Heart left ventricle (tissue), 16 donors: ENCODE measurements around the gene NUTF2. TPM values are rescaled to one million over a fixed set of nuclear protein-coding genes. Genes with fewer than 3 reads are reported as not detected.

Source experiments
- ATAC-seq, 4 donors: fragments of 200-7000 bp; cut with Tn5 transposase; one replicate each; pipeline ENCODE4 v1.9.1; 2020 to 2022; ENCODE audit warnings: moderate library complexity in 4 of 4, mild to moderate bottlenecking in 3 of 4, moderate number of reproducible peaks in 1 of 4
- DNase-seq, 5 donors: peaks; one replicate each; pipeline ENCODE4 v3.0.0-alpha.2; 2020
- H3K27ac ChIP-seq, 12 donors: fragments of 200-600 bp; sonication (generic) in 4 of 12; one replicate each; pipeline versions ENCODE4 v1.5.0 to v1.8.0; 2016 to 2022; ENCODE audit warnings: mild to moderate bottlenecking in 2 of 12
- H3K27me3 ChIP-seq, 9 donors: fragments of 200-600 bp; sonication (generic) in 2 of 9; one replicate each; pipeline versions ENCODE4 v1.5.1 to v1.8.0; 2016 to 2022; ENCODE audit warnings: mild to moderate bottlenecking in 3 of 9
- H3K36me3 ChIP-seq, 9 donors: fragments of 200-600 bp; sonication (generic) in 2 of 9; one replicate each; pipeline versions ENCODE4 v1.5.0 to v1.8.0; 2018 to 2022; ENCODE audit warnings: mild to moderate bottlenecking in 2 of 9
- H3K4me1 ChIP-seq, 12 donors: fragments of 200-600 bp; sonication (generic) in 4 of 12; one replicate each; pipeline versions ENCODE4 v1.5.0 to v1.8.0; 2016 to 2022; ENCODE audit warnings: mild to moderate bottlenecking in 3 of 12
- H3K4me3 ChIP-seq, 12 donors: fragments of 200-600 bp; sonication (generic) in 4 of 12; one replicate each; pipeline versions ENCODE4 v1.5.0 to v1.8.0; 2017 to 2022; ENCODE audit warnings: mild to moderate bottlenecking in 9 of 12, moderate library complexity in 4 of 12
- H3K9me3 ChIP-seq, 12 donors: fragments of 200-600 bp; sonication (generic) in 4 of 12; one replicate each; pipeline versions ENCODE4 v1.5.0 to v1.8.0; 2016 to 2022; ENCODE audit warnings: mild to moderate bottlenecking in 1 of 12
- POLR2A ChIP-seq, 2 donors: fragments of 450-650 bp; IDR thresholded peaks; one replicate each; pipeline ENCODE4 v1.6.1; 2017; ENCODE audit warnings: antibody characterized with exemption in 2 of 2, mild to moderate bottlenecking in 2 of 2, moderate library complexity in 2 of 2
- WGBS, 4 donors: extraction: QIAGEN DNeasy Blood & Tissue Kit in 2 of 4; methylation state at CpG; one replicate each; pipeline versions ENCODE4 v1.1.5 to v1.1.7; 2013 to 2018; 5-methylcytosine and 5-hydroxymethylcytosine counted together
- intact Hi-C, 10 donors: fragments of 100-400 bp; cut with DNase I; formaldehyde crosslinking; loops; one replicate each; pipeline versions ENCODE4 v1.11.1 to v1.14.2; 2022
- polyA plus RNA-seq, 2 donors: library from polyadenylated mRNA; stranded (reverse); fragments of 200-250 nt; gene quantifications; one replicate each; pipeline ENCODE4 v1.2.3, GENCODE V29; 2013
- total RNA-seq, 9 donors: library from RNA; depleted of rRNA in 2 of 9; stranded (reverse); fragments of >200 nt in 2 of 9; fragmentation: NEBNext Ultra II Directional in 3 of 9; extraction: Animal tissue kit (Norgen Biotek cat#: 25700) in 3 of 9; gene quantifications; one replicate each; pipeline versions ENCODE4 v1.1.0 to v1.2.4, GENCODE V29; 2016 to 2023
- TF ChIP-seq, protein P1 (sequence below), 12 donors: fragments of 200-600 bp; sonication (generic) in 4 of 12; IDR thresholded peaks; one replicate each; pipeline versions ENCODE4 v1.5.0 to v1.8.0; 2018 to 2022; ENCODE audit warnings: antibody characterized with exemption in 12 of 12, mild to moderate bottlenecking in 5 of 12
- donor health status: ischemic (EF 13 %, LVEDD 7.1; RV severe dilation, severe dysfunction).
- donor health status: healthy with polysubstance abuse.
- donor health status: DM: no; HTN: yes; CAD: no.
- donor health status: DM: no; HTN: no; CAD: no.
- donor health status: ischemic (EF 25% LVEDD 6.9; RV normal size, moderate dysfunction).
- donor health status: ischemic (EF 25% LVEDD 5.7; RV mildly dilated, moderate dysfunction).
- donor health status: healthy.
- donor health status: DM: yes; HTN: yes; CAD: no.
- donor health status: ischemic (EF 35%, LVEDD 5.7; RV mildly dilated, moderate dysfunction).
- donor health status: nonischemic (EF 11% LVEDD 7.7; RV severe dilation, severe dysfunction).
- donor health status: DM: yes; HTN: yes; CAD: no.
- donor health status: PGD.
- donor health status: ischemic (EF 29% LVEDD 5.4; RV normal size, mild dysfunction).
- donor health status: nonischemic (EF 23%, LVEDD 6.1; RV moderate dilation, normal function).

The NUTF2 gene
- total and polyA plus RNA-seq, 11 donors: 66.5 to 191 (median 93.9) TPM

DNA sequence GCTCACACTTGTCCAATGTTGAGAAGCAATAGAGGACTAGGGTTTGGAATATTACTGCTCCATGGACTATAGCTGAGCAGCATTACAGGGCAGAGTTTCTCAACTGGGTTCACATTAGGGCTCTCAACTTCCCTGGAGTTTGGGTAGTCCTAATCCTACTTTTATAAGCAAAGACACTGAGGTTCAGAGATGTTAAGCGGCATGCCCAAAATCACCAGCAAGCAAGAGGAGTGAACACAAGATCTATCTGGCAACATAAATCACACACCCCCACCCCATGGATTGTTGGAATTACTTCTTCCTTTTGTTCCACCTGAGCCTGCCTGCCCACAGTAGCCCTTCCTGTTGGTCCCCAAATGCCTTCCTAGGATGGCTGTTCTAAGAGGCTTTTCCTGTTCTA, 34.8 kb upstream of the NUTF2 start:
- 90 to 100% (median 95%) methylated on average over 1 of the region's 1 CpG for WGBS, 4 donors
- Histone ChIP-seq H3K27me3 (no peaks in the 10 kb centered on the region), H3K4me3 (no peak overlapping the region), H3K27ac (no peak overlapping the region), H3K36me3 (no peaks in the 10 kb centered on the region), H3K9me3 (no peaks in the 10 kb centered on the region), H3K4me1 (peaks cover 0 to 12% (median 5%) of the 10 kb centered on the region in 12 donors)
- intact Hi-C loops: loop anchor here in 4 of 10 donors (5.0 to 10.0 kb wide), 5 partner anchors 140 to 413 kb away; no protein-coding TSS in a partner anchor
- no peak for ATAC-seq
- TF ChIP-seq, protein P1, sequence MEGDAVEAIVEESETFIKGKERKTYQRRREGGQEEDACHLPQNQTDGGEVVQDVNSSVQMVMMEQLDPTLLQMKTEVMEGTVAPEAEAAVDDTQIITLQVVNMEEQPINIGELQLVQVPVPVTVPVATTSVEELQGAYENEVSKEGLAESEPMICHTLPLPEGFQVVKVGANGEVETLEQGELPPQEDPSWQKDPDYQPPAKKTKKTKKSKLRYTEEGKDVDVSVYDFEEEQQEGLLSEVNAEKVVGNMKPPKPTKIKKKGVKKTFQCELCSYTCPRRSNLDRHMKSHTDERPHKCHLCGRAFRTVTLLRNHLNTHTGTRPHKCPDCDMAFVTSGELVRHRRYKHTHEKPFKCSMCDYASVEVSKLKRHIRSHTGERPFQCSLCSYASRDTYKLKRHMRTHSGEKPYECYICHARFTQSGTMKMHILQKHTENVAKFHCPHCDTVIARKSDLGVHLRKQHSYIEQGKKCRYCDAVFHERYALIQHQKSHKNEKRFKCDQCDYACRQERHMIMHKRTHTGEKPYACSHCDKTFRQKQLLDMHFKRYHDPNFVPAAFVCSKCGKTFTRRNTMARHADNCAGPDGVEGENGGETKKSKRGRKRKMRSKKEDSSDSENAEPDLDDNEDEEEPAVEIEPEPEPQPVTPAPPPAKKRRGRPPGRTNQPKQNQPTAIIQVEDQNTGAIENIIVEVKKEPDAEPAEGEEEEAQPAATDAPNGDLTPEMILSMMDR (IDR thresholded peaks at IDR 0.05): no peak
- no peak for TF ChIP-seq POLR2A (IDR thresholded peaks at IDR 0.05)
- no peak for DNase-seq

DNA sequence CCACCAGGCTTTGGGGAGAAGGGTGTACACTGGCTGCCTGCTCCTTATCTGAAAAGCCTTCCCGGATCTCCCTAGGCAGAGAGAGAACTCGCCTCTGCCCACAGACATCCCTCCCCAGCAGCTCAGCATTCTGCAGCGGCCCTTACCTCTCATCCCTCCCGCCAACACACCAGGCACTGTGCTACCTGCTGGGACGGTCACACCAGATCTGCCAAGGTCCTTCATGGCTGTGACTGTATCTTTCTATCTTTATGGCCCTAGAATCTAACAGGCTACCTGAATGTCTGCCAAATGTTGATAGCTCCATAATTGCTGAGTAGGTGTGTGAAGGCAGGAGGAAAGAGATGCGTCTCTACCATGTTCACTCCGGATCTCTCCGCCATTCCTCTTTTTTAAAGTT, 32.2 kb upstream of the NUTF2 start:
- ATAC-seq (no peak), DNase-seq (peak in 1 of 5 donors; percentile 31)
- Histone ChIP-seq H3K27ac (no peak overlapping the region), H3K9me3 (no peaks in the 10 kb centered on the region), H3K4me3 (no peak overlapping the region), H3K36me3 (no peaks in the 10 kb centered on the region), H3K4me1 (peaks cover 0 to 6% (median 0%) of the 10 kb centered on the region in 12 donors), H3K27me3 (no peaks in the 10 kb centered on the region)
- WGBS, 4 donors: 79 to 84% (median 84%) methylated on average over 8 of the region's 8 CpGs
- intact Hi-C loops: loop anchor here in 4 of 10 donors (5.0 to 10.0 kb wide), 5 partner anchors 142 to 410 kb away; no protein-coding TSS in a partner anchor
- TF ChIP-seq, protein P1 (IDR thresholded peaks at IDR 0.05): no peak
- TF ChIP-seq POLR2A (IDR thresholded peaks at IDR 0.05): no peak

DNA sequence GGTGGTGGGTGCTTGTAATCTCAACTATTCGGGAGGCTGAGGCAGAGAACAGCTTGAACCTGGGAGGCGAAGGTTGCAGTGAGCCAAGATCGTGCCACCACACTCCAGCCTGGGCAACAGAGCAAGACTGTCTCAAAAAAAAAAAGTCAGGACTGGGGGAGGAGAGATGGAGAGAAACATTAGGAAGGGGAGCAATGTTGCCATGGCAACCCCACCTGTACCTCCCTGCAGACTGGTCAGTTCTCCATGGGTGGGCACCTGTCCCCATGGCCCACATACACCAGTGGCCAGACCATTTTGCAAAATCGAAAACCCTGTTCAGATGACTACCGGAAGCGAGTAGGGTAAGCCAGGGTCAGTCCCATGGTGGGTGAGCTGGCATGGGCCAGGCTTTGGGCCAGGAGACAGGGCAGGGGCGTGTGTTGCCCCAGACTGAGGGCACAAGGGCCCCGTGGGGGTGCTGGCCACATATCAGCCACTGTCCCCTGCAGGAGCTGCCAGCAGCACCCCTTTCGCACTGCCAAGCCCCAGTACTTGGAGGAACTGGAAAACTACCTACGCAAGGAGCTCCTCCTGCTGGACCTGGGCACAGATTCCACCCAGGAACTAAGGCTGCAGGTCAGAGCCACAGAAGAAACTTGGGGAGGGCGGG, 26.0 kb upstream of the NUTF2 start:
- ATAC-seq: no peak
- H3K36me3 ChIP-seq: no peaks in the 10 kb centered on the region

DNA sequence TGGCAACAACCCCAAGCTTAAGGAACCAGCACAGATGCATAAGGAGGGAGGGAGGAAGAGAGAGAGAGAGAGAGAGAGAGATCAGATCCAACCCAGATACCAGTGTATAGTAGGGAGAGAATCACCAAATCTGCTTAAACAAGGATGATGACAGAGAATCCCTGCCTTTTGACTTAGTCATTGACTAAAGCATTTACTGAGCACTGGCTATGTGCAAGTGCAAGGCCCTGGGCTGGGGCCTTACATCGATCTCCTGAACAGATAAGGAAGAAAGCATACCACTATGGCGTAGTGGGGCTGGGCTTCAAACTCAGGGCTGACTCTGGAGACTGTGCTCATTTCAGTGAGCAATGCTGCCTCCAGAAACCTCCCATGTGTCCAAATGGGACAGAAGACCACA, 24.2 kb upstream of the NUTF2 start:
- H3K27me3 ChIP-seq: no peaks in the 10 kb centered on the region
- TF ChIP-seq, protein P1 (IDR thresholded peaks at IDR 0.05): no peak
- TF ChIP-seq POLR2A (IDR thresholded peaks at IDR 0.05): no peak
- H3K4me3 ChIP-seq: no peak overlapping the region
- 84 to 91% (median 86%) methylated on average over 2 of the region's 2 CpGs for WGBS, 4 donors
- H3K9me3 ChIP-seq: no peaks in the 10 kb centered on the region
- H3K36me3 ChIP-seq: peaks cover 0 to 11% (median 0%) of the 10 kb centered on the region in 9 donors
- DNase-seq (no peak), ATAC-seq (no peak)
- H3K4me1 ChIP-seq: no peaks in the 10 kb centered on the region
- intact Hi-C loops: no loop called here
- no peak overlapping the region for H3K27ac ChIP-seq

More for the DNA sequence above, 26.0 kb upstream of the NUTF2 start:
- no peaks in the 10 kb centered on the region for H3K9me3 ChIP-seq
- WGBS, 4 donors: 88 to 96% (median 94%) methylated on average over 11 of the region's 11 CpGs
- H3K4me3 ChIP-seq: no peak overlapping the region
- H3K27ac ChIP-seq: no peak overlapping the region
- intact Hi-C loops: no loop called here
- TF ChIP-seq POLR2A (IDR thresholded peaks at IDR 0.05): no peak
- TF ChIP-seq, protein P1 (IDR thresholded peaks at IDR 0.05): no peak
- H3K4me1 ChIP-seq: peaks cover 0 to 6% (median 0%) of the 10 kb centered on the region in 12 donors
- no peaks in the 10 kb centered on the region for H3K27me3 ChIP-seq
- DNase-seq: no peak
